GM18909 (cell line): ENCODE results near the gene ARHGAP11A.
"Not testable (repeated sequence)": the region's sequence is repeated elsewhere in the genome, so short reads cannot be mapped to it uniquely, and the experiment has no call there.

ENCODE experiments used
- ATAC-seq: cut with Tn5 transposase; IDR thresholded peaks from one replicate; pipeline ENCODE4 v1.9.1; 2021; ENCODE audit warnings: mild to moderate bottlenecking; ENCODE audit not compliant: unreplicated experiment, poor library complexity

ARHGAP11A gene, protein sequence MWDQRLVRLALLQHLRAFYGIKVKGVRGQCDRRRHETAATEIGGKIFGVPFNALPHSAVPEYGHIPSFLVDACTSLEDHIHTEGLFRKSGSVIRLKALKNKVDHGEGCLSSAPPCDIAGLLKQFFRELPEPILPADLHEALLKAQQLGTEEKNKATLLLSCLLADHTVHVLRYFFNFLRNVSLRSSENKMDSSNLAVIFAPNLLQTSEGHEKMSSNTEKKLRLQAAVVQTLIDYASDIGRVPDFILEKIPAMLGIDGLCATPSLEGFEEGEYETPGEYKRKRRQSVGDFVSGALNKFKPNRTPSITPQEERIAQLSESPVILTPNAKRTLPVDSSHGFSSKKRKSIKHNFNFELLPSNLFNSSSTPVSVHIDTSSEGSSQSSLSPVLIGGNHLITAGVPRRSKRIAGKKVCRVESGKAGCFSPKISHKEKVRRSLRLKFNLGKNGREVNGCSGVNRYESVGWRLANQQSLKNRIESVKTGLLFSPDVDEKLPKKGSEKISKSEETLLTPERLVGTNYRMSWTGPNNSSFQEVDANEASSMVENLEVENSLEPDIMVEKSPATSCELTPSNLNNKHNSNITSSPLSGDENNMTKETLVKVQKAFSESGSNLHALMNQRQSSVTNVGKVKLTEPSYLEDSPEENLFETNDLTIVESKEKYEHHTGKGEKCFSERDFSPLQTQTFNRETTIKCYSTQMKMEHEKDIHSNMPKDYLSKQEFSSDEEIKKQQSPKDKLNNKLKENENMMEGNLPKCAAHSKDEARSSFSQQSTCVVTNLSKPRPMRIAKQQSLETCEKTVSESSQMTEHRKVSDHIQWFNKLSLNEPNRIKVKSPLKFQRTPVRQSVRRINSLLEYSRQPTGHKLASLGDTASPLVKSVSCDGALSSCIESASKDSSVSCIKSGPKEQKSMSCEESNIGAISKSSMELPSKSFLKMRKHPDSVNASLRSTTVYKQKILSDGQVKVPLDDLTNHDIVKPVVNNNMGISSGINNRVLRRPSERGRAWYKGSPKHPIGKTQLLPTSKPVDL

DNA sequence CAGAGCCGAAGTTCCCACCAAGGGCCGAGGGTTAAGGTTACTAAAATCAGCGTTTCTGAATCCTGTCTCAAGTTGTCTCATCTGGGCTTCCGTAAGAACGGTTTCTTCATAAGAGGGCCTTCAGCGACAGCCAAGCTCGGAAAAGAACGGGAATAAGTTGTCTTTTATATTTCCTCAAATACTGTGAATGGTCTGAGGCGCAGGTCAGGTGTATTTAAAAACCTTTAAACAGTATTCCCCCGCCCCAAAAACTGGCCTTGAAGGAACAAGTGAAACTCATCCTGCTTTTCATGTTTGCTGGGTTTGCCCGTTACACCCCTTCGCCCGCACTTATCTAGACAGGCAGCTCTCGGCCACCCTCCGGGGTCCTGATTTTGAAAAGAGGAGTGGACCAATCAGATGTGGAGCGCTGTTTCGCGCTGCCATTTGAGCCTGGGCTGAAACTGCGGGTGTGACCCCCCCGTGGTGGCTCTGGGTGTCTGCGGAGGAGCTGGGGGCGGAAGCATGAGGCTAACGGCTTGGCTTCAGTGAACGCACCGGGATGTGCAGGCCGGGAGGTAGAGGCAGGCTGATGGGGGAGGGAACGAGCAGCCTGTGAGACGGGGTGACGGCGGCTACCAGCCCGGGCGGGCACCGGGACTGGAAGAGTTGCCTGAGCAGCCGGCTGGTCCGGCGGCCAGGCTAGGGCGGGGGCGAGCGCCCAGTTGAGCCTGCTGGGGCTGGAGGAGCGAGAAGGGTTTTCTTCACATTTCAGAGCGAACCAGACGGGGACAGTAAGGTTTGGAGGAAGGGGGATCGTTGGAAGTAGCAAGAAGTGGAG, at the start of gene ARHGAP11A:
Gene ARHGAP11A (plus strand): TSS at position 454 of the 820 bp plus-strand sequence. CDS start 708 bp downstream, outside the sequence.
- ATAC-seq = peak; percentile 81

DNA sequence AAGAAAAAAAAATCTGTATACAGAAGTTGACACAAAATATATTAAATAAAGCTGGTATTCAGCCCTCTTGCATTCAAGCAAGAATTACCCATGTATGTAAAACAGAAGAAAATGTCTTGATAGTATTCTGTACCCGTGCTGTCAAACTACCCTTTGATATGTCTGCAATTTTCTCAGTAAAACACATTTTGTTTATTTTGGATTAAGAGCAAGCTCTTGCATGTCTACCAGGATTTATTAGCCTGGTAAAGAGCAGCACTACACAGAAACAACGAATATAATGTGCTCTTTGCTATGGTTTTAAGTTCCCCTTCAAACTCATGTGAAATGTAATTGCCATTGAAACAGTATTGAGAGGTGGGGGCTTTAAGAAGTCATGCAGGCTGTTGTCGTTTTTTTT, 46.3 kb upstream of the ARHGAP11A start:
- not testable (repeated sequence) for ATAC-seq

DNA sequence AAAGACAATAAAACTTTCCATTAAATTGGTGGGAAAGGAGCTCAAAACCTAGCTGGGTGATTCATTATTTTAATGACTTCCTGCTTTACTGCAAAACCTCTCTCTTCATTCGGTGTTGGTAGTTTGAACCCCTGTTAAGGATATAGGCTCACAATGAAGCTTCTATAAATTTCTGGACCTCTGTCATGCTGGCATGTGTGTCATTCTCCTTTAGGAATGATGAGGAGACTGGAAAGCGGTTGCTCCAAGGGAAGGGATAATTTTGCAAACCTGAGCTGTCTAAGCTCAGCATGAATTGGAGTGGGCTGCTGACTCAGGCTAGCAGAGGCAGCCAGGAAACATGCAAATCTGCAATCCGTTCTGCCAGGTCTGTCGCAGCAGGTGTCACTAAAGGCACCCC, 36.8 kb upstream of the ARHGAP11A start:
- not testable (repeated sequence) for ATAC-seq

DNA sequence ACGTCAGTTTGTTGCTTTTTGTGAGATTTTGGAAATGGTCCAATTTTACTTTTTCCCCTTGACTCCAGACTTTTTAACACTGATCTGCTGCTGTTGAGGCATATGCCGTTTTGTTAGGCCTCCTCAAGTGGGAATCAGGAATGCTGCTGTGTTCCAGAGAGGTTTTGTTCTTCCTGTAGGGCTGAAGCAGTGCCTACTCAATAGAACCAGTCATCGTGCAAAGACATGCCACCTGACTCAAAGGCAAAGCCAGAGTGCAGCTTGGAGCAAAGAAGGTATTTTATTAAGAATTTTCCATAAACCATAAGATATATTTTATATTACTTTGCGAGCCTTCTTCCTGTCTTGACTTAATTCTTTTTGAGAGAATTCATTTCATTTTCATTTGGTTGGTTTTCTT, 29.5 kb upstream of the ARHGAP11A start:
- ATAC-seq = not testable (repeated sequence)

DNA sequence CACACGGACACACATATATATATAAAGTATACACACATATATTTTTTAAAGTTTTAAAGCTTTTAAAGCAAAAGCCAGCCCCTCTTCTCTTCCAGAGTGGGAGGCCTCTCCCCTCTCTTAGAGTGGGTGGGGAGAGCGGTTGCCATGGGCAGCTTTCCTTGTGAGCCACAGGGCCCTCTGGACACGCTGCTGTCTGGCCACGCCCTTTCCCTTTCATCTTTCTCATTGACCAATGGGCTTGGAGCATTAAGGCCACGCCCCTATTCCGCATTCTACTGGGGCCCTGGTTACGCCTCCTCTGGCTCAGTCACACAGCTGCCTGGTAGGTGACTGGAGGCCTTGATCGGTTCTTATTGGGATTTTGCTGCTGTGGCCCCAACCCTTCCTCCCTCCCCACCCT, 22.2 kb upstream of the ARHGAP11A start, which contains the start of gene GOLGA8N:
Gene GOLGA8N (plus strand): TSS at position 306 of the 400 bp plus-strand sequence.
- ATAC-seq = not testable (repeated sequence)

DNA sequence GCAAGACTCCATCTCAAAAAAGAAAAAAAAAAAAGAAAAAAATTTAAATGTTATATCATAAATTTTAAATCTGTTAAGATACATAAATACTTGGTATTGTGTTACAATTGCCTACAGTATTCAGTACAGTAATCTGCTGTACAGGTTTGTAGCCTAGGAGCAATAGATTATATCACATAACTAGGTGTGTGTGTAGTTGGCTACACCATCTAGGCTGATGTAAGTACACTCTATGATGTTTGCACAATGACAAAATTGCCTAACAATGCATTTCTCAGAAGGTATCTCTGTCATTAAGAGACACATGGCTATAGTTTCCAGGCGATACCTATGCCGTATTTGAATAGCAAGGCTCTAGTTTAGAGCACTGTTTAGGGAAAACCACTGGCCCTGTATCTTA, 5.8 kb upstream of the ARHGAP11A start:
- not testable (repeated sequence) for ATAC-seq

DNA sequence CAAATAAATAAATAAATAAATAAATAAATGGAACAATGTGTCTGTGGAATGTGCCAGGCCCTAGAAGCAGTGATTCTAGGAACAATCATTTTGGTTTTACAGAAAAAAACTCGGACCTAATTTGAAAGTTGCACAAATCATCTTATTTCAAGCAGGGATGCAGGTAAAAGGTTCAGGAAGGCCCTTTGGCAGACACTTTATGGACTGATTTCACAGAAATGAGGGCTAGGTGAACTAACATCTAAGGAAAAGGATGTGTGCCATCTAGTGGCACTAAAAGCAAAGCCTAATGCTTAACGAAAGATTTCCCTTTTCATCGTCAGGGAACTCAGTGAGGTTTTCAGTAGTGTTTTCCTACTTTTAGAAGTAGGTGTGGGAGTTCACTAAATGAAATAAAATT, 4.6 kb upstream of the ARHGAP11A start:
- not testable (repeated sequence) for ATAC-seq

DNA sequence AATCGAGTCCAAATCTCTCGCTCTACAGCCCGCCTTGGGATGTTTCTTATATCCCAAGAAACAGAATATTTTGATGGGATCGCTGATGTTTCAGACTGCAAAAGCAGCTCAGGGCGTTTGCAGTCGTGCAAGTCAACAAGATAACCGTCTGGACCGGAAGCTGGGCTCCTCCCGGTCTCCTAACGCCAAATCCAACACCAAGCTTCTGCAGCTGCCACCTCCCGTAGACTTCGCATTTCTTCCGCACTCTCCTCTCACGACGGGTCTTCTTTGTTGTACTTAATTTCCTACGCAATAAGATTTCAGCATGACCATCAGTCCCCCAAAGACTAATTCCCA, 623 bp upstream of the ARHGAP11A start:
- ATAC-seq = peak; percentile 19

DNA sequence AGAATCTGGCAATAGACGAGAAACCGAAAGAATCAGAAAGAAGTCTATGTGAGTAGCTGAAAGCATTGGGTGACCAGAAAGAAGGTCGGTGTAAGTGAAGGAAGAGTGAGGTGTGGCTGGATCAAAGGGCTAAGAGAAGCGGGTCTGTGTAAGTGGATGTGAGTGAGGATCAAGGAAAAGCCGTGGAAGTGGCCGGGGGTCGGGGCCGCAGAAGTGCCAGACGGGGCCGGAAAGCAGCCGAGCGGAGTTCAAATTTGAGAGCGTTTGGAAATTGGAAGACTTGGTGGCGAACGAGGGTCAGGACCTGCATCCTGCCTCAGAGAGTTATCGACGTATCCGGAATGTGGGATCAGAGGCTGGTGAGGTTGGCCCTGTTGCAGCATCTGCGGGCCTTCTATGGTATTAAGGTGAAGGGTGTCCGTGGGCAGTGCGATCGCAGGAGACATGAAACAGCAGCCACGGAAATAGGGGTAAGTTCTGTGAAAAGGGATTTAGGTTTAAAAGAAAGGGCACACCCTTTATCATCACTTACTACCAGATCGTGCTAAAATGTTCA, 645 bp downstream of the ARHGAP11A start:
- peak; percentile 13 for ATAC-seq

DNA sequence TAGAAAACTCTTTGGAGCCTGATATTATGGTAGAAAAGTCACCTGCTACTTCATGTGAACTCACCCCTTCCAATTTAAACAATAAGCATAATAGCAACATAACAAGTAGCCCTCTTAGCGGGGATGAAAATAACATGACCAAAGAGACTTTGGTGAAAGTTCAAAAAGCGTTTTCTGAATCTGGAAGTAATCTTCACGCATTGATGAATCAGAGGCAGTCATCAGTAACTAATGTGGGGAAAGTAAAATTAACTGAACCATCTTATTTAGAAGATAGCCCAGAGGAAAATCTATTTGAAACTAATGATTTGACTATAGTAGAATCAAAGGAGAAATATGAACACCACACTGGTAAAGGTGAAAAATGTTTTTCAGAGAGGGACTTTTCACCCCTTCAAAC, 21.1 kb downstream of the ARHGAP11A start:
- no peak for ATAC-seq

DNA sequence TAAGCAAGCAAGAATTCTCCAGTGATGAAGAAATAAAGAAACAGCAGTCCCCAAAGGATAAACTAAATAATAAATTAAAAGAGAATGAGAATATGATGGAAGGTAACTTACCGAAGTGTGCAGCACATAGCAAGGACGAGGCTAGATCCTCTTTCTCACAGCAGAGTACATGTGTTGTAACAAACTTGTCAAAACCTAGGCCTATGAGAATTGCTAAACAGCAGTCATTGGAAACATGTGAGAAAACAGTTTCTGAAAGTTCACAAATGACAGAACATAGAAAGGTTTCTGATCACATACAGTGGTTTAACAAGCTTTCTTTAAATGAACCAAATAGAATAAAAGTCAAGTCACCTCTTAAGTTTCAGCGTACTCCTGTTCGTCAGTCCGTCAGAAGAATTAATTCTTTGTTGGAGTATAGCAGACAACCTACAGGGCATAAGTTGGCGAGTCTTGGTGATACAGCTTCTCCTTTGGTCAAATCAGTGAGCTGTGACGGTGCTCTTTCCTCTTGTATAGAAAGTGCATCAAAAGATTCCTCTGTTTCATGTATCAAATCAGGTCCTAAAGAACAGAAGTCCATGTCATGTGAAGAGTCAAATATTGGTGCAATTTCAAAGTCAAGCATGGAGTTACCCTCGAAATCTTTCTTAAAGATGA, 21.7 kb downstream of the ARHGAP11A start:
- ATAC-seq = no peak

DNA sequence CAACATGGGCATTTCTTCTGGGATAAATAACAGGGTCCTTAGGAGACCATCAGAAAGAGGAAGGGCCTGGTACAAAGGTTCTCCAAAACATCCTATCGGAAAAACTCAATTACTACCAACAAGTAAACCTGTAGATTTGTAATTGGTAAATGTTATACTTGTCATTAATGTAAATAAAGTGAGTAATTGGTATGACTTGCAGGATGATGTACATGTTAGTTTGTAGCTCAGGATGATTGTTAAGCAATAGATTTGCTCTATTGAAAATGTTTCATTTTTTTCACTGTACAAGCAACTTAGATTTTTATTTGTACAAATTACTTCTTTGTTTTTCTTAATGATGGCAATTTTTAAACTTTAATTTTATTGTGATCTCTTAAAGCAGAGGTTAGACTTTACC, 22.4 kb downstream of the ARHGAP11A start:
- no peak for ATAC-seq

DNA sequence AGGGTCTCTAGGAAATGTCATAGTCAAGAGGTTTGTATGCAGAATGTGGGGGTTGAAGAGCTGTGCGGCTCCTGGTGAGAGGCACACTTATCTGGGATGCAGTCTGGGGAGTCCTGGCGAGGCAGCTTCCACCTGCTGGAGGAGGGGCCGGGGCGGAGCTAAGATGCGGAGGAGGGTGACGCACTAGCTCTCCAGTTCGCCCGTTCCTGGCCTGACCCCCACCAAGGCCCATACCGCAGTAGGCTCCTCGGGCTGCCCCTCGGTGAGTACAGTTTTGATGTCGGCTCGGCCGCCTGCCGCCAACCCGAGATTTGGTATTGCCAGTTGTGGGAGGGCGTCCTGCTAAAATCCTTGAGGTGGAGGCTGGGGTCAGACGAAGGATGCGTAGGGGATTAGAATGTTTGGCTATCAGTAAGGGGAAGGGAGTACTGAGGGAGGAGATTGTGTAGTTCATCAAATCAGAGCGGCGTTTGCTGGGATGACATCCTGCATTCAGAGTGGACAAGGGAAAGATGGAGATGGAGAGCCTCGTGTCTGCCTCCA, 26.3 kb downstream of the ARHGAP11A start, which contains the start of gene SCG5:
Gene SCG5 (plus strand): TSS at position 194 of the 543 bp plus-strand sequence. CDS start 1,883 bp downstream, outside the sequence.
- ATAC-seq = no peak

DNA sequence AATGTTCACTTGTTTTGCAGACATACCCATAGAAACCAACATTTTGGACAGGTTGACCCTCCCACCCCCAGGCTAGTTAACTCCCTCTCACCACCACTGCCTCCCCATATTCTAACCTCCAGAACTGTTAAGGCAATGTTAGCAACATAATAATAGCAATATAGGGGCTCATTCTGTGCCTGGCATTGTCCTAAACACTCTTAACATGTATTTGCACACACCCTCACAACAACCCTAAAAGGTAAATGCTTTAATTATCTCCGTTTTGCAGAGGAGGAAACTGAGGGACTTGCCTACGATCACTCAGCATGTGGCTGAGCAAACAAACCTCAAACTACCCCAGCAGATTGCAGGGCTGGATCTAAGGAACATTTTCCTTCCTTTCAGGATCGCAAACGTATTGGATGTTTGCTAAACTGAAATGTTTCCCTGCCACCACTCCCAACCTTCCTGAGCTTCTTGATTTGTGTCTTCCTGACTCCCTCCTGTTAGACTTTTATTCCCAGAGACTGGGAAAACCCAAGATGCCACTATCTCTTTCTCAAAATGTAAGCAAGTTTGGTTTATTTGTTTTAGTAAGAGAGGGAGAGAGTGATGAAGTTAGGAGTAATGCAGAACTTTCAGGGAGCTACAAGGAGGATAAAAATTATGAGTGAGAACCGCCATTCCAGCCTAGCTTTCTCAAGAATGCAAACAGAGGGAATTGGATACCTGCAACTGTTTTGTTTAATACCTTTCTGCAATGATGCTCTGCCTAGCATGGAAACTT, 27.5 kb downstream of the ARHGAP11A start:
- no peak for ATAC-seq

DNA sequence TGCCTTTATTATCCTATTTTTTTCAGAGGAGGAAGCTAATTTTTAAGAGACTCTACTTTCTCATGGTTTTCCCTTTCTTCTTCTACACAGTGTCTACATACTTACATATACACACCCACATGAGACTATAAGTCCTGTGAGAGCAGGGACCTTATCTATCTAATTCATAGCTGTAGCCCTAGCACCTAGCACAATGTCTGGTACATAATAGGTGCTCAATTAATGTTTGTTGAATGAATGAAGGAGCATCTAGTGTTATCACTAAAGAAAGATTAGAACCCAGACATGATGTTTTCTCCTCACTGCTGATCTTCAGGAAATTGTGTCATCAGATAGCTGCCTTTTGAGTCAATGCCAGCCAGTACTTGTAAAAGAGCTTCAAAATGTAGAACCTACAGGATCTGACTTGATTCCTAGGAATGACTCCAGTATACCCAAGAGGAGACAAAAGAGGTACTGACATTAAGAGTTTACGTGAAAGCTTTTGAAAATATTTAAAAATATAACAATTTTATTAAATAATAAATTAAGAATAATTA, 28.7 kb downstream of the ARHGAP11A start:
- no peak for ATAC-seq

DNA sequence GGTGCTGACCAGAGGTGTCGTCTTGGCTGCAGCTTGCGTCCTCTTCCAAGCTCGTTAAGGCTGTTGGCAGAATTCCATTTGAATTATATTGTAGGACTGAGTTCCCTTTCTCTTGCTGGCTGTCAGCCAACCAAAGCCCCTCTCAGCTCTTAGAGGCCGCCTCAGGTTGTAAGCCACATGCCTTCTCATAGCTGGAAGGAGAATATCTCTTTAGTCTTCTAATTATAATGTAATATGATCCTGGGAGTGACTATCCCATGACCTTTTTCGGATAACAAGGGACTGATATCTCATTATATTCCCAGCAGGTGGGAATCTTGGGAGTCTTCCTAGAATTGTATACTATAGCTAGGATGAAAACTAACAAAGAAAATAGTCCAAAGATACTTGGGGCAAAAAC, 31.0 kb downstream of the ARHGAP11A start:
- ATAC-seq = no peak

DNA sequence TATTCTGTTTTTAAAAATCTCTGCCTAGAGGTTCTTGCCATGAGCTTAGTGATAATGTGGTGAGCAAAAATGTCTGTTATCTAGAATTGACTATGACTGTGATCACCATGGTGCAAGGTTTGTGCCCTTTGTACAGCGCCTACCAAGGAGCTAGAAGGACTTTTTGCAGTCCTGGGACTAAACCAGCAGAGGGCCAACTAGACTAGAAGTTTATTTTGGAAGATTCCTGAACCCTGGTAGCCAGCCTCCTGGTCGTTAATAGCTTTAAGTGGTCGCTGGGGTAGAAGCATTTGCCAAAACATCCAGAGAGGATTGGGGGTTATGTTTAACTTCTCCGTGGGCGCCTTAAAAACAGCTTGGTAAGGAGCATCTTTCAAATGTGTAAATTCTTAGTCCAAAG, 34.0 kb downstream of the ARHGAP11A start:
- ATAC-seq = no peak
